Panc1 (cell line): ENCODE results near the gene PHF14.

Experiments
- POLR2AphosphoS5 ChIP-seq: IDR thresholded peaks from 2 replicates; pipeline ENCODE4 v1.6.1; 2012; ENCODE audit warnings: mild to moderate bottlenecking, low read depth, low read length, moderate library complexity
- TF ChIP-seq, protein P1 (sequence below): fragments of 450-650 bp; IDR thresholded peaks from 2 replicates; pipeline ENCODE4 v1.5.1; 2017; ENCODE audit warnings: mild to moderate bottlenecking

DNA sequence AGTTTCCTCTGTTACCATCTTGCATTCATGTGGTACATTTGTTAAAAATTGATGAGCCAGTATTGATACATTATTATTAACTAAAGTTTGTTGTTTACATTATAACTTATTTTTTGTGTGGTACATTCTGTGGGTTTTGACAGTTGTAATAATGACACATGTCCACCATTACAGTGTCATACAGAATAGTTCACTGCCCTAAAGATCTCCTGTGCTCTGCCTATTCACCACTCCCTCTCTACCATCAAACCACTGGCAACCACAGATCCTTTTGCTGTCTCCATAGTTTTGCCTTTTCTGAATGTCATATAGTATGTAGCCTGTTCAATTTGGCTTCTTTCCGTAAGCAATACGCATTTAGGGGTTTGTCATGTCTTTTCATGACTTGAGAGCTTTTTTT is 156.9 kb downstream of the PHF14 start:
- TF ChIP-seq, protein P1, sequence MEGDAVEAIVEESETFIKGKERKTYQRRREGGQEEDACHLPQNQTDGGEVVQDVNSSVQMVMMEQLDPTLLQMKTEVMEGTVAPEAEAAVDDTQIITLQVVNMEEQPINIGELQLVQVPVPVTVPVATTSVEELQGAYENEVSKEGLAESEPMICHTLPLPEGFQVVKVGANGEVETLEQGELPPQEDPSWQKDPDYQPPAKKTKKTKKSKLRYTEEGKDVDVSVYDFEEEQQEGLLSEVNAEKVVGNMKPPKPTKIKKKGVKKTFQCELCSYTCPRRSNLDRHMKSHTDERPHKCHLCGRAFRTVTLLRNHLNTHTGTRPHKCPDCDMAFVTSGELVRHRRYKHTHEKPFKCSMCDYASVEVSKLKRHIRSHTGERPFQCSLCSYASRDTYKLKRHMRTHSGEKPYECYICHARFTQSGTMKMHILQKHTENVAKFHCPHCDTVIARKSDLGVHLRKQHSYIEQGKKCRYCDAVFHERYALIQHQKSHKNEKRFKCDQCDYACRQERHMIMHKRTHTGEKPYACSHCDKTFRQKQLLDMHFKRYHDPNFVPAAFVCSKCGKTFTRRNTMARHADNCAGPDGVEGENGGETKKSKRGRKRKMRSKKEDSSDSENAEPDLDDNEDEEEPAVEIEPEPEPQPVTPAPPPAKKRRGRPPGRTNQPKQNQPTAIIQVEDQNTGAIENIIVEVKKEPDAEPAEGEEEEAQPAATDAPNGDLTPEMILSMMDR: no peak
- no peak for TF ChIP-seq POLR2AphosphoS5
